Activated CD4-positive, alpha-beta T cell treated with anti-CD3 and anti-CD28 coated beads for 4 hours (primary cell): ENCODE results near the gene IFI27L1.
A peak's percentile ranks its signal among the peaks of the same experiment; 100 is the strongest.

Source experiments
- DNase-seq, 2 donors: peaks; one replicate each; pipeline ENCODE4 v3.0.0-alpha.2; 2020

The IFI27L1 gene

GRCh38 chr14:94080621-94081385 lies at the start of gene IFI27L1, which contains the start of gene DDX24:
Gene IFI27L1, plus strand, starts transcription at chr14:94081310. Its CDS starts 15,628 bp downstream, at chr14:94096938.
Gene DDX24, minus strand, starts transcription at chr14:94081202. Its CDS starts 1,460 bp downstream, at chr14:94079742.
- DNase-seq = peak; percentile 95 to 96

- DNase-seq = no peak
These were observed 49.2 kb upstream of the IFI27L1 start for GRCh38 chr14:94031883-94032279.

- no peak for DNase-seq
These were observed 46.2 kb upstream of the IFI27L1 start for GRCh38 chr14:94034886-94035285.

DNA sequence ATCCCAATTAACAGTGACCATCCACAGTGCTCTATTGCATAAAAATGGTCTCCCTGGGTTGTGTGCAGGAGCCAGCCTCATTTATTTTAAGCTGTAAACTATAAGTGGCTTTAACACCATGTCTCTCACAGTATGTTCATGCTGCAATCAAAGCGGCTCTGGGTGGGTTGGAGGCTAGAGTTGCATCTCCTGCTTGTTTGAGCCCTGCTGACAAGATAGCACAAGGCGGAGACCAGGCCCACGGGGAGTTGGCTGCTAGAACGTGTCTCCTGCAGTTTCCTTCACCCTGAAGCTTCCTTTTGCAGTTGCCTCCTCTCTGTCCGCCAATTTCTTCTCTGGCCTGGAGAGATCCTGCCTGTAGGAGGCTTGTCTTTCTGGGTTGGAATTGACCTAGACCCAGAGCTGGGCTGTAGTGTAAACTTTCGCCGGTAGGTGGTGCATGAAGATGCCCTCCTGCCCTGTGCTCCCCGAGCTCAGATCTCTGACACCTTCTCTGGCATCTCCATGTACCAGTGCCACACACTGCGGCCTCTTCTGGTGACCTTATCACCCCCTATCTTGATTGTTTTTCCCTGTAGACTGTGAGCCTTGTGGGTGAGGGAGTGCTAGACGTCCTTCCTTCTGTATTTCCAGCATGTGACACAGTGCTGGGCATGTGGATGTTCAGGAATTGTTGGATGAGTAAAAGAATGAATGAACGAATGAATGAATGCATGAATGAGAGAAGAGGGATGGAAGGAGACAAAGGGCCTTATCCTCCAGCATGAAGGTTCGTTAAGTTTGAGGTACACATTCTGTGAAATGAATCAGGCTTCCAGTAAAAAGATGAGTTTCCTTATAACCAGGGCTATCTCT lies 44.6 kb upstream of the IFI27L1 start:
- peak; percentile 64 to 74 for DNase-seq

GRCh38 chr14:94037954-94038353 lies 43.2 kb upstream of the IFI27L1 start:
- DNase-seq = no peak

DNA sequence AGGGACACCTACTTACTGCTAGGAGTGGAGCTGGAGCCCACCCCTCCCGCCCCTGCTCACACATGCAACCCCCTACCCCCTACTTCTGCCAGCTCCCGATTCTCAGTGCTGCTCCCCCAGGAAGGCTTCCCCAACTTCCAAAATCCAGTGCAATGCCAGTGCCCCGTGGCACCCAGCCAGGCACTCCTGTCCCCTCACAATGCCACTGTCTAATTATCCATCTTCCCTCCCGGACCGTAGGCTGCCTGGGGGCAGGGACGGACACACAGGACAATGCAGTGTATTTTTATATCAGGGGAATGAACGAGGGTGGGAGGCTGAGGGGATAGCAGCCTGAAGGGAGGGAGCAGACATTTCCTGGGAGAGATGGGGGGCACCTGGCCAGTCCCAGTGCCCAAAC lies 42.6 kb upstream of the IFI27L1 start:
- DNase-seq = no peak

- DNase-seq = no peak
These were observed 42.0 kb upstream of the IFI27L1 start for GRCh38 chr14:94038921-94039629.

GRCh38 chr14:94040247-94040646 lies 40.9 kb upstream of the IFI27L1 start:
- DNase-seq = no peak

DNA sequence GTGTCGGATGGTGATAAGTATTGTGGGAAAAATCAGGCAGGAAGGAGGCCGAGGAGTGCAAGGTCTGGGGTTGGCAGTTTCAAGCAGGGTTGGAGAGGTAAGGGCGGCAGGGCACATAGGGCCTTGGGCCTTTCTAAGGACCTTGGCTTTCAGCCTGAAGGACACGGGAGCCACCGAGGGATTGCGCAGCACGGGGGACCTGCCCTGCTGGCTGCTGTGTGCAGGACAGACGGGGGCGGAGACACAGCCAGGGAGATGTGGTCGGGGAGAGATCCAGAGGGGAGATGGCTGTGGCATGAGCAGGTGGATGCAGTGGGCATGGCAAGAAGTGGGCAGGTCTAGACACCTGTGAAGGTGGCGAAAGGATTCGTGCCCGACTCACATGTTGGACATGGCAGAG lies 40.3 kb upstream of the IFI27L1 start:
- DNase-seq = no peak

DNA sequence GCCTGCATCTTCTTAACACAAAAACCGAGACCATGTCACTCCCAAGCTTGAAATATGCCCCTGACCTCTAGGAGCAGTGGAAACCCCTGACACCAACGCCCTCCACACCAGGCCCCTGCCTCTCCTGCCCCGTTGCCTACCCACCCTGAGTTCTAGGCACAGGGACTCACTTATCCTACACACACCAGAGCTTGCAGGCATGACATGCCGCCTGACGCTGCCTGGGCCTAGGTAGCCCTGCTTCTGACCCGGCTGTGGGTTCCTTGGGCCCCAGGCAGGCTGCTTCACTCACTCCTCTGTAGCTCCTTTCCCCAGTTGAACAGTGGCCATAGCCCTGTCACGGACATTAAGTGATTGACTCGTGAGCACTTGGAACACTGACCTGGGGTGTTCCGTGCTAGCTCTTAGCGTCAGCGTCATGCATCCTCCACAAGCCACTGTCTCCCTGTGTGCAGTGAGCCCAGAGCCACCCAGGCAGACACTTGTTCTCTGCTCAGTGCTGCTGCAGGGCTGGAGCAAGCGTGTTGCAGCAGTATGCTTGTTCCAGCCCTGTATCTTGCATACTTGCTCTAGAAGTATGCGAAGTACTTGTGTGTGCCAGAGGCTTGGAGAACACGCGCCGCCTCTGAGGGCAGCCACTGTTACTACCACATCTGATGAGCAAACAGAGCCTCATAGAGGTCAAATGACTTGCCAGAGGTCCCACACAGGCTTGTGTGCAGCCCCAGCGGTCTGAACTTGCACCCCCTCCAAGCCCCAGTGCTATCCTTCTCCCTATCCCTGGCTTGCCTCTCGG lies 39.4 kb upstream of the IFI27L1 start:
- no peak for DNase-seq

- no peak for DNase-seq
These were observed 38.5 kb upstream of the IFI27L1 start for GRCh38 chr14:94042433-94043091.

DNA sequence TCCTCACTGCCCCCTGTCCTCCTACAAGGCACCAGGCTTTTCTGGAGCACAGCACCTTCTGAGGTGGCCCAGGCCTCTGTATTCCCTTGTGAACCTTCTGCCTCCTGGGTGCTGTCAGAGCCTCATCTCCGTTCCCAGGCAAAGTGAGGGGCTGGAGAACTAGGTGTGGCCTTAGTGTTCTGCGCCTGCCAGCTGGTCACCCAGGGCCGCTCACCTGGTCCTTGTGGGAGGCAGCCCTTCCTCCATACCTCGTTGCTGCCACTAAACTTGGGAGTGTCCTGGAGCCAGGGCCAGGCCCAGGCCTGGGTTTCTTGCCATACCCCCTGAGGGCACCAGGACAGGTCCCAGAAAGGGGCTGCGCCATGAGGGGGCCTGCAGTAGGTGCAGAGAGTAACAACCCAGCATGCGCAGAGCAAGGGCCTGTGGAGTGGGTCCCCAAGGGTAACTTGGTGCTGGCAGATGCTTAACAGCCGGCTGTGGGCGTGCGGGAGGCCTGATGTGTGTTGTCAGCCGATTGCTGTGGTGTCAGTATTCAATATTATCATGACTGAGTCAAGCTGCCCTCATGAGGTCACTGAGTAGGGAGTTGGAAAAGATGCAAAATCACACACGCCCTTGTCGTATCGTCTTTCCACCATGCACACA lies 37.9 kb upstream of the IFI27L1 start:
- no peak for DNase-seq

DNA sequence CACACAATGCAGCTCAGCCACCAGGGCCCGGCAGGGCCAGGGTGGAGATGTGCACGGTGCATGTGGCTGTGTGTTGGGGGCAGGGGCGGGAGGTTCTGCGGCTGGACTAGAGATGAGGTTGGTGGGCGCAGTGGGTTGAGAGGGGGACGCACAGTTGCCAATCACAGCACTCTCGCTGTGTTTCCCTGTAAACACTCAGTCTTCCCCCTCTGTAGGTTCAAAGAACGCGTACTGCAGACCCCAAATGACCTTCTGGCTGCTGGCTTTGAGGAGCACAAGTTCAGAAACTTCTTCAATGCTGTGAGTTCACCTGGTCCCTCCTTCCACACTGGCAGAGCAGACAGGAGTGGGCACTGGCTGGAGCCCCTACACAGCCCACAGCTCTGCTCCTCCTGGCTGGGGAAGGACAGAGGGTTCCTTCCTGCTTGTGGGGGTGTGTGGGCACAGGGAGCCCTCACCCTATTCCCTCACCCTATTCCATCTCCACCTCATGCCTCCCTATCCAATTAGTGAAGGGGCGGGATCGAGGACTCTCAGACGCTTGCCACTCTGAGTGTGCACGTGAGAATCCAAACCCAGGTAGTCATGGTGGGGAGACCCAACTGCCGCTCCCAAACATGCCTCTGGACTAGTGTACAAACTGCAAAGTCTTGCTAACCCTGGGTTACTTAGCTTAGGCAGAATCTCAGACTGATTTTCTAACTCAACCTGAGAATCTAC lies 37.2 kb upstream of the IFI27L1 start:
- DNase-seq = no peak

- no peak for DNase-seq
These were observed 36.5 kb upstream of the IFI27L1 start for GRCh38 chr14:94044476-94045091.

GRCh38 chr14:94045101-94045500 lies 36.0 kb upstream of the IFI27L1 start:
- no peak for DNase-seq

GRCh38 chr14:94045563-94046345 lies 35.4 kb upstream of the IFI27L1 start:
- DNase-seq = no peak

GRCh38 chr14:94046696-94047250 lies 34.3 kb upstream of the IFI27L1 start:
- DNase-seq = no peak

- DNase-seq = no peak
These were observed 33.5 kb upstream of the IFI27L1 start for GRCh38 chr14:94047581-94047980.
